Measurements from ENCODE around the gene TTYH3.

Gene TTYH3

GRCh38 chr7:2611401-2611800 is 20.4 kb upstream of the TTYH3 start:
- no peak overlapping the region for H3K4me3 ChIP-seq (ENCODE audit: low read depth, low read length)
- DNase-seq (ENCODE audit: low read depth, low spot score) = no peak
- CTCF ChIA-PET = interaction anchor here (1.1 to 1.7 kb wide), 4 partner anchors 8 to 69 kb away, joined by 3 to 6 read pairs (median 4); no protein-coding TSS in a partner anchor
- POLR2A ChIA-PET = interaction anchor here (0.5 kb wide), 1 partner anchor 10 kb away, joined by 3 read pairs; no protein-coding TSS in a partner anchor
- no peak for TF ChIP-seq CTCF (IDR thresholded peaks at IDR 0.05; ENCODE audit: insufficient read depth, low read length, missing control alignments)

GRCh38 chr7:2611922-2612321 is 19.9 kb upstream of the TTYH3 start:
- no peak for DNase-seq (ENCODE audit: low read depth, low spot score)
- POLR2A ChIA-PET = interaction anchor here (0.5 kb wide), 1 partner anchor 9 kb away, joined by 3 read pairs; no protein-coding TSS in a partner anchor
- no peak for TF ChIP-seq CTCF (IDR thresholded peaks at IDR 0.05; ENCODE audit: insufficient read depth, low read length, missing control alignments)
- no peak overlapping the region for H3K4me3 ChIP-seq (ENCODE audit: low read depth, low read length)
- CTCF ChIA-PET = interaction anchor here (0.9 to 1.7 kb wide), 3 partner anchors 9 to 69 kb away, joined by 3 to 6 read pairs (median 4); no protein-coding TSS in a partner anchor

- ChIA-PET POLR2A (no interaction called here), CTCF (interaction anchor here (0.8 to 1.7 kb wide), 10 partner anchors 9 to 162 kb away, joined by 3 to 4 read pairs (median 4); partner anchors contain the start of gene BRAT1)
- H3K4me3 ChIP-seq (ENCODE audit: low read depth, low read length) = no peak overlapping the region
- DNase-seq (ENCODE audit: low read depth, low spot score) = no peak
- TF ChIP-seq CTCF (IDR thresholded peaks at IDR 0.05; ENCODE audit: insufficient read depth, low read length, missing control alignments) = no peak
These were observed 19.2 kb upstream of the TTYH3 start for GRCh38 chr7:2612445-2613097.

- POLR2A ChIA-PET = no interaction called here
These were observed 18.5 kb upstream of the TTYH3 start for GRCh38 chr7:2613098-2613930.

GRCh38 chr7:2613931-2614600 is 17.7 kb upstream of the TTYH3 start:
- DNase-seq (ENCODE audit: low read depth, low spot score) = no peak
- POLR2A ChIA-PET = no interaction called here
- no peak overlapping the region for H3K4me3 ChIP-seq (ENCODE audit: low read depth, low read length)
- no peak for TF ChIP-seq CTCF (IDR thresholded peaks at IDR 0.05; ENCODE audit: insufficient read depth, low read length, missing control alignments)
- CTCF ChIA-PET = interaction anchor here (1.0 to 1.8 kb wide), 7 partner anchors 8 to 163 kb away, joined by 3 to 7 read pairs (median 4); partner anchors contain the start of gene BRAT1

More at GRCh38 chr7:2613098-2613930, 18.5 kb upstream of the TTYH3 start:
- CTCF ChIA-PET = interaction anchor here (0.8 to 1.8 kb wide), 10 partner anchors 8 to 163 kb away, joined by 3 to 7 read pairs (median 4); partner anchors contain the start of gene BRAT1
- no peak for TF ChIP-seq CTCF (IDR thresholded peaks at IDR 0.05; ENCODE audit: insufficient read depth, low read length, missing control alignments)
- no peak for DNase-seq (ENCODE audit: low read depth, low spot score)
- H3K4me3 ChIP-seq (ENCODE audit: low read depth, low read length) = no peak overlapping the region

Measured in AG04449 (cell line).